GM12801 (cell line): Measurements from ENCODE around the gene TRMT10A.

Source experiments
- TF ChIP-seq, protein P1 (sequence below): IDR thresholded peaks from one replicate; pipeline ENCODE4 v1.5.1; 2011; ENCODE audit warnings: control low read depth; ENCODE audit not compliant: insufficient read length; ENCODE audit errors: extremely low read depth

TRMT10A gene

DNA sequence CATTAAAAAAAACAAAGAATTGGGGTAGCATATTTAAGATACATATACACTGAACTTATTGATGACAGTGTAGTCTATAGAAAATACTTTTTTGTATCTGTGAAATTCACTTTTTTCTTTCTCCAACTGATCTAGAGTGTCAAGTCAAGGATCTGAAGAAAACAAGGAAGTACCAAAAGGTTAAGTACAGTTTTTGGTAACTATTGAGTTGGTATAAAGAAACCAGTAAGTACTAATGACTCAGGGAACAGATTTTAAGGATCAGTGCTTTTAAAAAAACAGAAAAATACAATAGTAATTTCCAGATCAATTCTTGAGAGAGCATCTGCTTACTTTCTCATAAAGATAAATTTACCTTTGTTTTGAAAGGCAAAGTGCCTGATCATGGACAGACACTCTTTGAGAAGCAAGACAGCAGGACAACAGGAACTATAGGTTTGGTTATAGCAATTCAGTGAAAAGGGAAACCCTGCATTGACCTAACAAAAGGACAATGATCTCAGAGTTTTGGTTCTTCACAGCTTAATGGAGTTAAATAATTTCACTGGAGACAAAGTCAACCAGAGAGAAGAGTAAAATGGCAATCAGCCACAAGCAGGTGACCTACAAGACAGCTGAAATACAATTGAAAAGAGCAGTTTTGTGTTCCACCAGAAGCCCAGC lies 23.4 kb downstream of the TRMT10A start:
- TF ChIP-seq, protein P1, sequence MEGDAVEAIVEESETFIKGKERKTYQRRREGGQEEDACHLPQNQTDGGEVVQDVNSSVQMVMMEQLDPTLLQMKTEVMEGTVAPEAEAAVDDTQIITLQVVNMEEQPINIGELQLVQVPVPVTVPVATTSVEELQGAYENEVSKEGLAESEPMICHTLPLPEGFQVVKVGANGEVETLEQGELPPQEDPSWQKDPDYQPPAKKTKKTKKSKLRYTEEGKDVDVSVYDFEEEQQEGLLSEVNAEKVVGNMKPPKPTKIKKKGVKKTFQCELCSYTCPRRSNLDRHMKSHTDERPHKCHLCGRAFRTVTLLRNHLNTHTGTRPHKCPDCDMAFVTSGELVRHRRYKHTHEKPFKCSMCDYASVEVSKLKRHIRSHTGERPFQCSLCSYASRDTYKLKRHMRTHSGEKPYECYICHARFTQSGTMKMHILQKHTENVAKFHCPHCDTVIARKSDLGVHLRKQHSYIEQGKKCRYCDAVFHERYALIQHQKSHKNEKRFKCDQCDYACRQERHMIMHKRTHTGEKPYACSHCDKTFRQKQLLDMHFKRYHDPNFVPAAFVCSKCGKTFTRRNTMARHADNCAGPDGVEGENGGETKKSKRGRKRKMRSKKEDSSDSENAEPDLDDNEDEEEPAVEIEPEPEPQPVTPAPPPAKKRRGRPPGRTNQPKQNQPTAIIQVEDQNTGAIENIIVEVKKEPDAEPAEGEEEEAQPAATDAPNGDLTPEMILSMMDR = no peak

DNA sequence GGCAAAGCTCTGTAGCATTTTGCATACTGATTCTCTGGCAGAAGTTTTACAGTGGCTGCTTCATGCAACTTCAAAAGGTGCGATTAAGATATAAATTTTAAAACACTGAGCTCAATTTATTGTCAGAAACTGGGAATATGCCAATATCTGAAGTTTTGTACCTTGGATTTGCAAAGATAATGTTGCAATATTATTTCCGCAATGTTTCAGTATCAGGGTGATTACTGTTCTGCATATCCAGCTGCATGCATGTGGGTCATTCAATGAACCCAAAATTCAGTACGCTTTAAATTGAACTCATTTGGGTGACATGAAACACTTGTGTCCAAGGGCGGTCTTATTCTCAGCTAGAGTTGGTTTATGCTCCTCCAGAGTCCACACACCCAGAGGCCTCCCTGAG lies 26.2 kb downstream of the TRMT10A start:
- TF ChIP-seq, protein P1 = no peak

DNA sequence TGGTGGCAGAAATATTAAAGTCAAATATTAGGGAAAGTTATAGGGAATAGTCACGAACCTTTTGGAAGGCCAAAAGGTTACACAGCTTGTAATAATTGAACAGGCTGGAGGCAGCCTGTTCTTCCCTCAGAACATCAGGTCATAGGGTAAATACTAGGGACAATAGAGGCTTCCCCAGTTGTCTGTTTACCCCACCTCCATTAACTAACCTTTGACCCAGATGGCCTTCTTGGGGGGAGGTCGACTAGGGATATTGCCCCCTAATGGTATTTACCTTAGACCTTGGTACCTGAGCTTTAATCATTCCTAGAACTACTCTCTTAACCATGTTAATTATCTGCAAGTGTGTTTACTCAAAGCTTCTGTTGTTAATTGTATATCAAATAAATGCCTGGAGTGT lies 27.0 kb downstream of the TRMT10A start:
- TF ChIP-seq, protein P1 = no peak

DNA sequence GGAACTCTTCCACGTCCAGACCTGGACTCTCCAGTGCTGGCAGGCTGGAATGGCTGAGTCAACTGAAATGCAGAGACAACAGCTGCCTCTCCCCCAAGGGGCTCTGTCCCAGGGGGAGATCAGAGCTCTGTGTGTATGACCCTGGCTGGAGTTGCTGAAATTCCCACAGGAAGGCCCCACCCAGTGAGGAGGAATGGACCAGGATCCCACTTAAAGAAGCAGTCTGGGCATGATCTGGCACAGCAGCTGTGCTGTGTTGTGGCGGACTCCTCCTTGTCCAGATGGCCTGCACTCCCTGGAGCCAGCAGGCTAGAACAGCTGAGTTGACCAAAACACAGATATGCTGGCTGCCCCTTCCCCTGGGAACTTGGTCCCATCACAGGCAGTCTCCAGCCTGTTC lies 27.6 kb downstream of the TRMT10A start:
- TF ChIP-seq, protein P1 = no peak

DNA sequence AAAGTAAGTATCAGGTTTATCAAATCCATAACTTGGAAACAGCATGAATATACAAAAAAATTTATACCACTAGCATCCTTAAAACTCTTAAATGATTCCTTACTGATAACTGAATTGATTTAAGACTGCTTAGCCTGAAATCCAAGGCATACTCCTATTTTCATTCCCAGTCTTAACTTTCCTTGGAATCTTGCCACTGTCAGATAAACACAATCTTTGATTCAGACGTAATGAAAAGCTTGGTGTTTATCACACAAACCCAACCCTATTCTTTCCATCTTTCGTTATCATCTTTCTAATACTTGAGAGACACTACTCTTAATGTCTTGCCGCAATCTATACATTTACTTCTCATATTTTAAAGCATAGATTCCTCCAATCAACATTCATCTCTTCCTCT lies 33.9 kb downstream of the TRMT10A start:
- TF ChIP-seq, protein P1 = no peak

DNA sequence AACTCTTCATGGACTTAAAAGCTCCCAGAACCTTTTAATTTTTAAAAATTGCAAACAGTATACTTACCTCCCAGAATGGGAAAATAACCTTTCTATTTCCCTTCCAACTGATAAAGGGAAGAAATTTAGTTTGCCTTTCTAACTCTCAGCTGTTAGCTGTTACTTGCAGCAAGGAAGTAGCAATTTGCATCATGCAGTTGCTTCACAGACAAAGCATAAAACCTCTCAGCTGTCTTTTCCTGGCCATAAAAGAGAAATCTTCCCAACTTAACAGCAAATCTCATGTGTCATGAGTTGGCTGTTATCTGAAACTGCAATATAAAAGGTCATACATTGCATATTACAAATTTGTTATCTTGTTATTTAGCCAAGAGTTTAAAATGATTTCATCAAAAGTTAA lies 34.6 kb downstream of the TRMT10A start:
- TF ChIP-seq, protein P1 = no peak

DNA sequence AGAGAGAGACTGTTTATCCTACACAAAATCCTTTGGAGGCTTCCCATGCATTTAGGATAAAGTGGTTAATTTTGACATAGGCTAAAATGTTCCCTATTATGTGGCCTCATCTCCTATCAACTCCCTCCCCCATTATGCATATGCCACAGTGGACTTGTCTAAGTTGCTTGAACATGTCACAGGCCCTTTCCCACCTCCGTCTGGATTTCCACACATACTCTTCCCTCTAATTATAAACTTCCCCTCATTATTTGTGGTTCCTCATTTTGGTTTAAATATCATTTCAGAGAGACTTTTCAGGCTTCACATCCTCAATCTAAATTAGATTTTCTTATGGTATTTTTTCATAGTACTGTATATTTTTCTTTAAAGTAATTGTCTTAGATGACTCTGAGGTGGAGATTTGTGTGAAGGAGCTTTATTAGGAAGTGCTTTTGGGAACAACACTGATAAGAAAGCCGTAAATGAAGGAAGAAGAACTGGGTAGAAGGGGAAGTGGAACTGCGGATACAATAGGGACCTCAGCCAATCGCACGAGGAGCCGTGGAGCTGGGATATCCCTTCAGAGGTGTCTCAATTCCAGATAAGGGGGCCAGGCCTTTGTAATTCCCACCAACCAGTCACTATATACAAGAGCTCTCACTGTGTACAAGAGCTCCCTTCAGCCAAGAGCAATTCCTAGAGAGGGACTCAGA lies 45.1 kb downstream of the TRMT10A start:
- TF ChIP-seq, protein P1 = no peak
